ENCODE data around the gene DOCK2. TPM values are rescaled to one million over a fixed set of nuclear protein-coding genes. Genes with fewer than 3 reads are reported as not detected.

DOCK2 gene
- total and polyA plus RNA-seq, 9 of the 15 experiments (the other 6 are each of a cell fraction or from before 2014, with no cell fraction given), result 4.5 to 42.6 (median 20.5) TPM

DNA sequence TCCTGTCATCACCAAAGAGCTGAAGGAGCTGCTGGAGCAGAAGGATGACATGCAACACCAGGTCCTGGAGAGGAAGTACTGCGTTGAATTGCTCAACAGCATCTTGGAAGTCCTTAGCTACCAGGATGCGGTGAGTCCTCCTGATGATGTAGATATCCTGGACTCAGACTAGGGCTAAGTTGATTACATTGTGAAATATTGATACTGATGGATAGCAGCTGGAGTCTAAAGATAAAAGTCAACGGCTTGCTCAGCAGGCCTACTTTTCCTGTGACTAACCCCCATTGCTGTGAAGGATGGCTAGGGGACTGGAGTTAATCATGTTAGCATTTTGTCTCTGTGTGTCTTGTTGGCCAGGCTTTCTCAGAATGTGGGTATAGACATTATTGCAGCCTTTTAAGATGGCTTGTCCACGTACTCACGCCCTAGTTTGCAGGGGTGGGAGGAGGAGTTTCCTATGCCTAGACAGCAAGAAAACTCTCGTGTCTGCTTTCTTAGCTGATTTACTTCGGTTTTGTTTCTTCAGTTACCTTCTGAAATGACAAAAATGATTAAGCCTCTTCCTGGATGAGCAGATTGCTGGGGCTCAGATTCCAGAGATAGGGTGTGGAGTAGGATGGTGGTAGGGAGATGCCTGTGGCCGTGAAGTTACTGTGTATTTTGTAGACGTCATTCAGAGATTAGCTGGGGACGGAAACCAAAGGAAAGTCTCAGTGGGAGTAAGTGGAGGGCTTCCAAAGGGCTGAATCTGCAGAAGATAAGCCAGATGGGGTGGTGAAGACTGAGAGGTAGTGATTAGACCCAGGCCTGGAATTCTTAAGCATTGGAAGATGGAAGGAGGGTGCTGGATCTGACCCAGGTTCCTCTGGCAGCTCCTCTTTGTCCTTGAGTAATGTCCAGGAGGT, 166.3 kb downstream of the DOCK2 start (continued):
- TF ChIP-seq CCNT2 (IDR thresholded peaks at IDR 0.05; ENCODE audit: borderline replicate concordance, extremely low read depth, insufficient read length, low read depth, low read length), result peak; percentile 37
- TF ChIP-seq, protein P1, sequence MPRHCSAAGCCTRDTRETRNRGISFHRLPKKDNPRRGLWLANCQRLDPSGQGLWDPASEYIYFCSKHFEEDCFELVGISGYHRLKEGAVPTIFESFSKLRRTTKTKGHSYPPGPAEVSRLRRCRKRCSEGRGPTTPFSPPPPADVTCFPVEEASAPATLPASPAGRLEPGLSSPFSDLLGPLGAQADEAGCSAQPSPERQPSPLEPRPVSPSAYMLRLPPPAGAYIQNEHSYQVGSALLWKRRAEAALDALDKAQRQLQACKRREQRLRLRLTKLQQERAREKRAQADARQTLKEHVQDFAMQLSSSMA (CRISPR knock-in tag; IDR thresholded peaks at IDR 0.05), result no peak
- TF ChIP-seq, protein P2, sequence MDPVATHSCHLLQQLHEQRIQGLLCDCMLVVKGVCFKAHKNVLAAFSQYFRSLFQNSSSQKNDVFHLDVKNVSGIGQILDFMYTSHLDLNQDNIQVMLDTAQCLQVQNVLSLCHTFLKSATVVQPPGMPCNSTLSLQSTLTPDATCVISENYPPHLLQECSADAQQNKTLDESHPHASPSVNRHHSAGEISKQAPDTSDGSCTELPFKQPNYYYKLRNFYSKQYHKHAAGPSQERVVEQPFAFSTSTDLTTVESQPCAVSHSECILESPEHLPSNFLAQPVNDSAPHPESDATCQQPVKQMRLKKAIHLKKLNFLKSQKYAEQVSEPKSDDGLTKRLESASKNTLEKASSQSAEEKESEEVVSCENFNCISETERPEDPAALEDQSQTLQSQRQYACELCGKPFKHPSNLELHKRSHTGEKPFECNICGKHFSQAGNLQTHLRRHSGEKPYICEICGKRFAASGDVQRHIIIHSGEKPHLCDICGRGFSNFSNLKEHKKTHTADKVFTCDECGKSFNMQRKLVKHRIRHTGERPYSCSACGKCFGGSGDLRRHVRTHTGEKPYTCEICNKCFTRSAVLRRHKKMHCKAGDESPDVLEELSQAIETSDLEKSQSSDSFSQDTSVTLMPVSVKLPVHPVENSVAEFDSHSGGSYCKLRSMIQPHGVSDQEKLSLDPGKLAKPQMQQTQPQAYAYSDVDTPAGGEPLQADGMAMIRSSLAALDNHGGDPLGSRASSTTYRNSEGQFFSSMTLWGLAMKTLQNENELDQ (CRISPR knock-in tag; IDR thresholded peaks at IDR 0.05; ENCODE audit: borderline replicate concordance), result no peak
- no peak for TF ChIP-seq KLF10 (CRISPR knock-in tag; IDR thresholded peaks at IDR 0.05)
- TF ChIP-seq MCM2 (IDR thresholded peaks at IDR 0.05; ENCODE audit: low read depth), result no peak
- TF ChIP-seq RBM34 (IDR thresholded peaks at IDR 0.05; ENCODE audit: borderline replicate concordance, insufficient read depth, low read length), result no peak
- TF ChIP-seq, protein P3, sequence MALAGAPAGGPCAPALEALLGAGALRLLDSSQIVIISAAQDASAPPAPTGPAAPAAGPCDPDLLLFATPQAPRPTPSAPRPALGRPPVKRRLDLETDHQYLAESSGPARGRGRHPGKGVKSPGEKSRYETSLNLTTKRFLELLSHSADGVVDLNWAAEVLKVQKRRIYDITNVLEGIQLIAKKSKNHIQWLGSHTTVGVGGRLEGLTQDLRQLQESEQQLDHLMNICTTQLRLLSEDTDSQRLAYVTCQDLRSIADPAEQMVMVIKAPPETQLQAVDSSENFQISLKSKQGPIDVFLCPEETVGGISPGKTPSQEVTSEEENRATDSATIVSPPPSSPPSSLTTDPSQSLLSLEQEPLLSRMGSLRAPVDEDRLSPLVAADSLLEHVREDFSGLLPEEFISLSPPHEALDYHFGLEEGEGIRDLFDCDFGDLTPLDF (CRISPR knock-in tag; IDR thresholded peaks at IDR 0.05), result no peak
- TF ChIP-seq FOXA3 (CRISPR knock-in tag; conservative IDR thresholded peaks at IDR 0.05 in 1 of 2, IDR thresholded peaks at IDR 0.05 in 1 of 2), result peak in 1 of 2 experiments; percentile 53; a peak in 2 of 4 replicates
- TF ChIP-seq ZNF3 (CRISPR knock-in tag; IDR thresholded peaks at IDR 0.05), result no peak
- TF ChIP-seq, protein P4, sequence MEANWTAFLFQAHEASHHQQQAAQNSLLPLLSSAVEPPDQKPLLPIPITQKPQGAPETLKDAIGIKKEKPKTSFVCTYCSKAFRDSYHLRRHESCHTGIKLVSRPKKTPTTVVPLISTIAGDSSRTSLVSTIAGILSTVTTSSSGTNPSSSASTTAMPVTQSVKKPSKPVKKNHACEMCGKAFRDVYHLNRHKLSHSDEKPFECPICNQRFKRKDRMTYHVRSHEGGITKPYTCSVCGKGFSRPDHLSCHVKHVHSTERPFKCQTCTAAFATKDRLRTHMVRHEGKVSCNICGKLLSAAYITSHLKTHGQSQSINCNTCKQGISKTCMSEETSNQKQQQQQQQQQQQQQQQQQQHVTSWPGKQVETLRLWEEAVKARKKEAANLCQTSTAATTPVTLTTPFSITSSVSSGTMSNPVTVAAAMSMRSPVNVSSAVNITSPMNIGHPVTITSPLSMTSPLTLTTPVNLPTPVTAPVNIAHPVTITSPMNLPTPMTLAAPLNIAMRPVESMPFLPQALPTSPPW (CRISPR knock-in tag; IDR thresholded peaks at IDR 0.05), result peak; percentile 39
- no peak for TF ChIP-seq NUFIP1 (IDR thresholded peaks at IDR 0.05; ENCODE audit: partially characterized antibody)
- no peak for TF ChIP-seq ZFP1 (CRISPR knock-in tag; IDR thresholded peaks at IDR 0.05)
- TF ChIP-seq ELF4 (CRISPR knock-in tag; IDR thresholded peaks at IDR 0.05), result no peak; the same call in 1 of the 2 replicates
- TF ChIP-seq, protein P5, sequence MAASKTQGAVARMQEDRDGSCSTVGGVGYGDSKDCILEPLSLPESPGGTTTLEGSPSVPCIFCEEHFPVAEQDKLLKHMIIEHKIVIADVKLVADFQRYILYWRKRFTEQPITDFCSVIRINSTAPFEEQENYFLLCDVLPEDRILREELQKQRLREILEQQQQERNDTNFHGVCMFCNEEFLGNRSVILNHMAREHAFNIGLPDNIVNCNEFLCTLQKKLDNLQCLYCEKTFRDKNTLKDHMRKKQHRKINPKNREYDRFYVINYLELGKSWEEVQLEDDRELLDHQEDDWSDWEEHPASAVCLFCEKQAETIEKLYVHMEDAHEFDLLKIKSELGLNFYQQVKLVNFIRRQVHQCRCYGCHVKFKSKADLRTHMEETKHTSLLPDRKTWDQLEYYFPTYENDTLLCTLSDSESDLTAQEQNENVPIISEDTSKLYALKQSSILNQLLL (CRISPR knock-in tag; IDR thresholded peaks at IDR 0.05; ENCODE audit: borderline replicate concordance), result no peak
- TF ChIP-seq, protein P6, sequence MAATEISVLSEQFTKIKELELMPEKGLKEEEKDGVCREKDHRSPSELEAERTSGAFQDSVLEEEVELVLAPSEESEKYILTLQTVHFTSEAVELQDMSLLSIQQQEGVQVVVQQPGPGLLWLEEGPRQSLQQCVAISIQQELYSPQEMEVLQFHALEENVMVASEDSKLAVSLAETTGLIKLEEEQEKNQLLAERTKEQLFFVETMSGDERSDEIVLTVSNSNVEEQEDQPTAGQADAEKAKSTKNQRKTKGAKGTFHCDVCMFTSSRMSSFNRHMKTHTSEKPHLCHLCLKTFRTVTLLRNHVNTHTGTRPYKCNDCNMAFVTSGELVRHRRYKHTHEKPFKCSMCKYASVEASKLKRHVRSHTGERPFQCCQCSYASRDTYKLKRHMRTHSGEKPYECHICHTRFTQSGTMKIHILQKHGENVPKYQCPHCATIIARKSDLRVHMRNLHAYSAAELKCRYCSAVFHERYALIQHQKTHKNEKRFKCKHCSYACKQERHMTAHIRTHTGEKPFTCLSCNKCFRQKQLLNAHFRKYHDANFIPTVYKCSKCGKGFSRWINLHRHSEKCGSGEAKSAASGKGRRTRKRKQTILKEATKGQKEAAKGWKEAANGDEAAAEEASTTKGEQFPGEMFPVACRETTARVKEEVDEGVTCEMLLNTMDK (IDR thresholded peaks at IDR 0.05; ENCODE audit: borderline replicate concordance, insufficient read depth, low read depth, low read length, poor library complexity, severe bottlenecking), result no peak
- peak; percentile 44; the same call in 1 of the 2 replicates for TF ChIP-seq SOX6 (IDR thresholded peaks at IDR 0.05)

Measured in K562 (cell line).